Left lung (tissue), 10 donors: ENCODE results near the gene VAV3. TPM values are rescaled to one million over a fixed set of nuclear protein-coding genes. Genes with fewer than 3 reads are reported as not detected.

Source experiments
- ATAC-seq: fragments of 200-7000 bp; cut with Tn5 transposase; one replicate; pipeline ENCODE4 v1.9.1; 2020; ENCODE audit warnings: moderate library complexity
- DNase-seq, 4 donors: peaks; one replicate each; pipeline ENCODE4 v3.0.0-alpha.2; 2013 to 2020
- H3K27ac ChIP-seq, 2 donors: fragments of 200-600 bp; sonication (generic) in 1 of 2; one replicate each; pipeline versions ENCODE4 v1.5.0 to v1.8.0; 2020 to 2021
- H3K27me3 ChIP-seq, 2 donors: fragments of 200-600 bp; sonication (generic) in 1 of 2; one replicate each; pipeline versions ENCODE4 v1.5.0 to v1.8.0; 2020 to 2021
- H3K36me3 ChIP-seq, 2 donors: fragments of 200-600 bp; sonication (generic) in 1 of 2; one replicate each; pipeline versions ENCODE4 v1.5.0 to v1.8.0; 2020 to 2021
- H3K4me1 ChIP-seq, 2 donors: fragments of 200-600 bp; one replicate each; pipeline ENCODE4 v1.8.0; 2021
- H3K4me3 ChIP-seq, 2 donors: fragments of 200-600 bp; sonication (generic) in 1 of 2; one replicate each; pipeline versions ENCODE4 v1.5.0 to v1.8.0; 2020 to 2021; ENCODE audit warnings: mild to moderate bottlenecking in 1 of 2
- H3K9me3 ChIP-seq, 2 donors: fragments of 200-600 bp; sonication (generic) in 1 of 2; one replicate each; pipeline versions ENCODE4 v1.5.0 to v1.8.0; 2020 to 2021
- intact Hi-C, 2 donors: fragments of 100-400 bp; cut with DNase I; formaldehyde crosslinking; loops; one replicate each; pipeline versions ENCODE4 v1.11.2 to v1.14.2; 2022
- polyA plus RNA-seq, 6 donors: library from polyadenylated mRNA; unstranded; fragments of 120-200 nt; gene quantifications; one replicate each; pipeline ENCODE4 v1.2.1, GENCODE V29; 2013; ENCODE audit not compliant: insufficient read length in 6 of 6
- total RNA-seq, 2 donors: library from RNA; stranded (reverse); fragmentation: NEBNext Ultra II Directional; extraction: Animal tissue kit (Norgen Biotek cat#: 25700); gene quantifications; one replicate each; pipeline ENCODE4 v1.2.1, GENCODE V29; 2021
- TF ChIP-seq, protein P1 (sequence below), 2 donors: fragments of 200-600 bp; sonication (generic) in 1 of 2; IDR thresholded peaks; one replicate each; pipeline versions ENCODE4 v1.5.0 to v1.8.0; 2021; ENCODE audit warnings: antibody characterized with exemption in 2 of 2
- donor health status: DM: no; HTN: yes; CAD: no.
- donor health status: DM: no; HTN: no; CAD: no.

Gene VAV3
- total and polyA plus RNA-seq, 8 donors = 5.3 to 14.5 (median 7.2) TPM

DNA sequence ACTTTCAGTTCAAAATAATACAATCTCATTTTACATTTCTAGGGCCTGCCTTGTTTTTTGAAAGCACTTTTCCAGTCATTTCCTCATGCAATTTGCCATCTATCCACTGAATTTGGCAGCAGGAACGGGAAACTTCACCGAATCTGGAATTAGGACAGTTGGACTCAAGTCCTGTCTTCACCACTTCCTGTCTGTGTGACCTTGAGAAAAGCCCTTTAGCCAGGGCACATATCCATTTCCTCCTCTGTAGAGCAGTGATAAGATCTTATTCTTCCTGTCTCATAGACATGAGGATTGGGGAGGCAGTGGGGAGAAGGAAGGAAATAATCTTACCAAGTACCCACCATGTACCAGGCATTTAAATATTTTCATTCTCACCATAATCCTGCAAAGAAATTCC lies 12.0 kb downstream of the VAV3 start:
- intact Hi-C loops = no loop called here
- Histone ChIP-seq H3K27me3 (no peaks in the 10 kb centered on the region), H3K36me3 (no peaks in the 10 kb centered on the region), H3K9me3 (no peaks in the 10 kb centered on the region), H3K4me3 (no peak overlapping the region), H3K4me1 (peaks cover 0 to 52% of the 10 kb centered on the region in 2 donors), H3K27ac (peak overlapping the region in 1 of 2 donors; percentile 70)
- TF ChIP-seq, protein P1, sequence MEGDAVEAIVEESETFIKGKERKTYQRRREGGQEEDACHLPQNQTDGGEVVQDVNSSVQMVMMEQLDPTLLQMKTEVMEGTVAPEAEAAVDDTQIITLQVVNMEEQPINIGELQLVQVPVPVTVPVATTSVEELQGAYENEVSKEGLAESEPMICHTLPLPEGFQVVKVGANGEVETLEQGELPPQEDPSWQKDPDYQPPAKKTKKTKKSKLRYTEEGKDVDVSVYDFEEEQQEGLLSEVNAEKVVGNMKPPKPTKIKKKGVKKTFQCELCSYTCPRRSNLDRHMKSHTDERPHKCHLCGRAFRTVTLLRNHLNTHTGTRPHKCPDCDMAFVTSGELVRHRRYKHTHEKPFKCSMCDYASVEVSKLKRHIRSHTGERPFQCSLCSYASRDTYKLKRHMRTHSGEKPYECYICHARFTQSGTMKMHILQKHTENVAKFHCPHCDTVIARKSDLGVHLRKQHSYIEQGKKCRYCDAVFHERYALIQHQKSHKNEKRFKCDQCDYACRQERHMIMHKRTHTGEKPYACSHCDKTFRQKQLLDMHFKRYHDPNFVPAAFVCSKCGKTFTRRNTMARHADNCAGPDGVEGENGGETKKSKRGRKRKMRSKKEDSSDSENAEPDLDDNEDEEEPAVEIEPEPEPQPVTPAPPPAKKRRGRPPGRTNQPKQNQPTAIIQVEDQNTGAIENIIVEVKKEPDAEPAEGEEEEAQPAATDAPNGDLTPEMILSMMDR (IDR thresholded peaks at IDR 0.05) = no peak
- peak; percentile 16 for ATAC-seq
- DNase-seq = no peak

DNA sequence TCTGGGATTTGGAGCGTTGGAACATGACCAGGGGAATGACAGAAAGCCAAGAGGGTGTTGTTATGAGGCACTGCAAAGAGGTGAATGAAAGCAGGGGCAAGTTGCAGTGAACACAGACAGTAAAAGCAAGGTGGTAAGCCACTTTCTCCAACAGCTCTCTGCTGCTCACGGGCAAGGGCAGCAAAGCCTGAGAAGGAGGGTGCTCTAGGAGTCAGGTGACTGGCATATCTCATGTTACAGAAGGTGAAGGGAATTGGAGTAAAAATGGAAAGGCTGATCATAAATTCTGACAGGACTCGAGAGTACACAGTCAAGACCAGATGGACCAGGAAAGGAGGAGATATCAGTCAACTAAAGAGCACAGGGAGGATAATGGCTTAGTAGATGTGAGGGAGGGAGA lies 14.5 kb downstream of the VAV3 start:
- Histone ChIP-seq H3K4me3 (no peak overlapping the region), H3K27ac (no peak overlapping the region), H3K4me1 (peaks cover 0 to 39% of the 10 kb centered on the region in 2 donors), H3K27me3 (no peaks in the 10 kb centered on the region), H3K9me3 (no peaks in the 10 kb centered on the region), H3K36me3 (no peaks in the 10 kb centered on the region)
- intact Hi-C loops = no loop called here
- DNase-seq (no peak), ATAC-seq (no peak)
- TF ChIP-seq, protein P1 (IDR thresholded peaks at IDR 0.05) = no peak

DNA sequence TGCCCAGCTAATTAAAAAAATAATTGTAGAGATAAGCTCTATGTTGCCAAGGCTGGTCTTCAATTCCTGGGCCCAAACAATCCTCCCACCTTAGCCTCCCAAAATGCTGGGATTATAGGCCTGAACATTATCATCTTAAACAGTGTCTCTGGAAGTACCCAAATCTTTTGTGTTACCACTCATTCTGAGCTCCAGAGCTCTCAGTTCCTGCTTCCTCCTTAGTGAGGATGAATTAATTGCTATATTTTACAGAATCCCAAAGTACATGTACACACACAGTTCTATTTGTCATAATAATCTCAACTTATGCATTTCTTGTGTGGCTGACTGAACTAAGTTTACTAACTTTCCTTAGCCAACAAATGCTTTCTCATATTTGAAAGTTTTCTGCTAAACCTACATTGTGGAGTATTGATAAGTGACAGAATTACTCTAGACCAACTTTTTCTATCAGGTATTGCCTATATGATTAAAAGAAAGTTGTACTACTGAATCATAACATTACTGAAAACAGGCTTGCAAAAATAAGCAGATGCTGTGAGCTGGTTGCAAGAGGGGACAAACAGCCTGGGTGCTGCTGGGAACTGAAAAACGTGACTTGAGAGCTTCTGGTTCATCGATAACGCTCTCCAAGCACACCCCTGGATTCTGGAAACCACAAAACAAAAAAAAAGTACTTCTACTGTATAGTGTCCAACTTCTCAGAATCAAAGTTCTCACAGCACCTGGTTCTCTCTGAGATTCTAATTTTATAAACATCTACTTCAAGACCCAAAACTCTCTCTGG lies 15.3 kb downstream of the VAV3 start:
- ATAC-seq (no peak), DNase-seq (no peak)
- intact Hi-C loops = no loop called here
- H3K27me3 ChIP-seq = no peaks in the 10 kb centered on the region
- H3K36me3 ChIP-seq = no peaks in the 10 kb centered on the region
- H3K9me3 ChIP-seq = no peaks in the 10 kb centered on the region
- no peak overlapping the region for H3K27ac ChIP-seq
- TF ChIP-seq, protein P1 (IDR thresholded peaks at IDR 0.05) = no peak
- H3K4me1 ChIP-seq = peaks cover 0 to 36% of the 10 kb centered on the region in 2 donors
- H3K4me3 ChIP-seq = no peak overlapping the region

DNA sequence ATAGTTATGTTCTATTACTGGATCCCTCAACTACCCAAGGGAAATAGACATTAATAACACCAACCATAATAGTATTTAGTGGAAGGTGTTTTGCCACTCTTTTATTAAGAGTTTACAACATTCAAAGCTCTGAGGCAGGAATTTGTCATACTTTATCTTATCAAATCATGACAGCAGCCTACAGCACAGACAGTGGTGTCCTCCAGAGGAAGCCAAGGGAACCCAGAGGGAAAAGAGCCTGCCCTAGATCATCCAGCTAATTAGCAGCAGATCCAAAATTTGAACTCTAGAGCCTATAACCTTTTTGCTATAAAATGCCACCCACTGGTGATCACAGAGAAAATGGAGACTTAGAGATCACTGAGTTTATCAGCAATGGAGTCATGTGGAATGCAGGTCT lies 18.2 kb downstream of the VAV3 start:
- DNase-seq = no peak
- H3K27ac ChIP-seq = no peak overlapping the region
- no peak for ATAC-seq
- intact Hi-C loops = no loop called here
- H3K9me3 ChIP-seq = no peaks in the 10 kb centered on the region
- no peaks in the 10 kb centered on the region for H3K27me3 ChIP-seq
- TF ChIP-seq, protein P1 (IDR thresholded peaks at IDR 0.05) = no peak
- no peak overlapping the region for H3K4me3 ChIP-seq
- H3K36me3 ChIP-seq = no peaks in the 10 kb centered on the region
- peaks cover 0 to 28% of the 10 kb centered on the region in 2 donors for H3K4me1 ChIP-seq

DNA sequence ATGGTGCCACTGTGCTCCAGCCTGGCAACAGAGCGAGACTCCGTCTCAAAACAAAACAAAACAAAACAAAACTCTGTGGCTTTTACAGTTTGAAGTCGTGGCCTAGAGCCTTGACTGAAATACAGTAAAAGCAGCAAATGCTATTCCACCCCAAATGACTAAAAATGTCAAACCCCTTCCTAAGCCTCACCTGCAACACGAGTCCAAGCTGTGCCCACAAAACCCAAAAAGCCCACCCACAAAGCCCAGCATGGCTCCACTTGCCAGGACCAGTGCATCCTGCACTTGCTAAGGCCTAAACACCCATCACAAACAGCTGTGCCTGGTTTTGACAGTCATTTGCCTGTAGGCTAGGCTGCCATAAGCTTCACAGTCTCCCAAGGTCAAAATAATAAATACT lies 21.3 kb downstream of the VAV3 start:
- intact Hi-C loops = no loop called here
- Histone ChIP-seq H3K27me3 (no peaks in the 10 kb centered on the region), H3K9me3 (no peaks in the 10 kb centered on the region)

More for the DNA sequence above, 21.3 kb downstream of the VAV3 start:
- Histone ChIP-seq H3K27ac (no peak overlapping the region), H3K36me3 (no peaks in the 10 kb centered on the region), H3K4me3 (no peak overlapping the region), H3K4me1 (peaks cover 0 to 41% of the 10 kb centered on the region in 2 donors)
- ATAC-seq (no peak), DNase-seq (no peak)
- TF ChIP-seq, protein P1 (IDR thresholded peaks at IDR 0.05) = no peak
